ENCODE measurements around the gene SSBP3.
"Not testable (repeated sequence)": the region's sequence is repeated elsewhere in the genome, so short reads cannot be mapped to it uniquely, and the experiment has no call there.

Gene SSBP3

GRCh38 chr1:54406339-54407153 is at the start of gene SSBP3:
TSS of gene SSBP3 (minus strand) at chr1:54406394.
- peak; percentile 82 to 89 (median 85) for DNase-seq (ENCODE audit: low read depth in 2 of 3, low spot score in 1 of 3)

GRCh38 chr1:54453509-54453908 is 47.3 kb upstream of the SSBP3 start:
- no peak for DNase-seq (ENCODE audit: low read depth in 2 of 3, low spot score in 1 of 3)

- DNase-seq (ENCODE audit: low read depth in 2 of 3, low spot score in 1 of 3): no peak
Measured at GRCh38 chr1:54453022-54453421, 46.8 kb upstream of the SSBP3 start.

GRCh38 chr1:54449431-54449830 is 43.2 kb upstream of the SSBP3 start:
- DNase-seq (ENCODE audit: low read depth in 2 of 3, low spot score in 1 of 3): not testable (repeated sequence)

GRCh38 chr1:54448801-54449200 is 42.6 kb upstream of the SSBP3 start:
- not testable (repeated sequence) for DNase-seq (ENCODE audit: low read depth in 2 of 3, low spot score in 1 of 3)

GRCh38 chr1:54447081-54447480 is 40.9 kb upstream of the SSBP3 start:
- not testable (repeated sequence) for DNase-seq (ENCODE audit: low read depth in 2 of 3, low spot score in 1 of 3)

GRCh38 chr1:54442185-54442584 is 36.0 kb upstream of the SSBP3 start:
- DNase-seq (ENCODE audit: low read depth in 2 of 3, low spot score in 1 of 3): no peak

- DNase-seq (ENCODE audit: low read depth in 2 of 3, low spot score in 1 of 3): no peak
Measured at GRCh38 chr1:54439550-54440223, 33.5 kb upstream of the SSBP3 start.

- DNase-seq (ENCODE audit: low read depth in 2 of 3, low spot score in 1 of 3): no peak
Measured at GRCh38 chr1:54437783-54438182, 31.6 kb upstream of the SSBP3 start.

- DNase-seq (ENCODE audit: low read depth in 2 of 3, low spot score in 1 of 3): no peak
Measured at GRCh38 chr1:54436826-54437225, 30.6 kb upstream of the SSBP3 start.

- DNase-seq (ENCODE audit: low read depth in 2 of 3, low spot score in 1 of 3): no peak
Measured at GRCh38 chr1:54429838-54430237, 23.6 kb upstream of the SSBP3 start.

GRCh38 chr1:54428837-54429518 is 22.8 kb upstream of the SSBP3 start:
- DNase-seq (ENCODE audit: low read depth in 2 of 3, low spot score in 1 of 3): no peak

- no peak for DNase-seq (ENCODE audit: low read depth in 2 of 3, low spot score in 1 of 3)
Measured at GRCh38 chr1:54425152-54425584, 19.0 kb upstream of the SSBP3 start.

- no peak for DNase-seq (ENCODE audit: low read depth in 2 of 3, low spot score in 1 of 3)
Measured at GRCh38 chr1:54424398-54424797, 18.2 kb upstream of the SSBP3 start.

GRCh38 chr1:54421101-54421504 is 14.9 kb upstream of the SSBP3 start:
- DNase-seq (ENCODE audit: low read depth in 2 of 3, low spot score in 1 of 3): no peak

GRCh38 chr1:54418598-54418997 is 12.4 kb upstream of the SSBP3 start:
- DNase-seq (ENCODE audit: low read depth in 2 of 3, low spot score in 1 of 3): not testable (repeated sequence)

- DNase-seq (ENCODE audit: low read depth in 2 of 3, low spot score in 1 of 3): no peak
Measured at GRCh38 chr1:54417123-54417522, 10.9 kb upstream of the SSBP3 start.

- no peak for DNase-seq (ENCODE audit: low read depth in 2 of 3, low spot score in 1 of 3)
Measured at GRCh38 chr1:54416435-54416834, 10.2 kb upstream of the SSBP3 start.

- DNase-seq (ENCODE audit: low read depth in 2 of 3, low spot score in 1 of 3): no peak
Measured at GRCh38 chr1:54415991-54416390, 9.8 kb upstream of the SSBP3 start.

- no peak for DNase-seq (ENCODE audit: low read depth in 2 of 3, low spot score in 1 of 3)
Measured at GRCh38 chr1:54415533-54415932, 9.3 kb upstream of the SSBP3 start.

- no peak for DNase-seq (ENCODE audit: low read depth in 2 of 3, low spot score in 1 of 3)
Measured at GRCh38 chr1:54413732-54414131, 7.5 kb upstream of the SSBP3 start.

- DNase-seq (ENCODE audit: low read depth in 2 of 3, low spot score in 1 of 3): no peak
Measured at GRCh38 chr1:54413295-54413694, 7.1 kb upstream of the SSBP3 start.

Data from stimulated activated CD4-positive, alpha-beta T cell treated with anti-CD3 and anti-CD28 coated beads, Interleukin-12 subunit alpha, Interleukin-12 subunit beta, amount 100 ng/mL, for 48 hours (primary cell).